Esophagus muscularis mucosa (tissue), 3 donors: ENCODE results near the gene SLC17A8.
"Not testable (repeated sequence)": the region's sequence is repeated elsewhere in the genome, so short reads cannot be mapped to it uniquely, and the experiment has no call there.

Source experiments
- EP300 ChIP-seq: sonication (generic); formaldehyde crosslinking; IDR thresholded peaks from one replicate; pipeline ENCODE4 v1.6.1; 2017; ENCODE audit warnings: antibody characterized with exemption
- TF ChIP-seq, protein P1 (sequence below), 3 experiments: fragments of 200-600 bp in 2 of 3; fragments of 450-650 bp in 1 of 3; sonication (generic) in 2 of 3; IDR thresholded peaks; one replicate each; pipeline ENCODE4 v1.5.1; 2017 to 2019; ENCODE audit warnings: antibody characterized with exemption in 3 of 3, mild to moderate bottlenecking in 2 of 3, moderate library complexity in 1 of 3

DNA sequence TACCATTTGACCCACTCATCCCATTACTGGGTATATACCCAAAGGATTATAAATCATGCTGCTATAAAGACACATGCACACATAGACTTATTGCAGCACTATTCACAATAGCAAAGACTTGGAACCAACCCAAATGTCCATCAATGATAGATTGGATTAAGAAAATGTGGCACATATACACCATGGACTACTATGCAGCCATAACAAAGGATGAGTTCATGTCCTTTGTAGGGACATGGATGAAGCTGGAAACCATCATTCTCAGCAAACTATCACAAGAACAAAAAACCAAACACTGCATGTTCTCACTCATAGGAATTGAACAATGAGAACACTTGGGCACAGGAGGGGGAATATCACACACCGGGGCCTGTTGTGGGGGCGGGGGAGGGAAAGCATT, 14.0 kb upstream of the SLC17A8 start:
- TF ChIP-seq EP300 = not testable (repeated sequence)
- TF ChIP-seq, protein P1, sequence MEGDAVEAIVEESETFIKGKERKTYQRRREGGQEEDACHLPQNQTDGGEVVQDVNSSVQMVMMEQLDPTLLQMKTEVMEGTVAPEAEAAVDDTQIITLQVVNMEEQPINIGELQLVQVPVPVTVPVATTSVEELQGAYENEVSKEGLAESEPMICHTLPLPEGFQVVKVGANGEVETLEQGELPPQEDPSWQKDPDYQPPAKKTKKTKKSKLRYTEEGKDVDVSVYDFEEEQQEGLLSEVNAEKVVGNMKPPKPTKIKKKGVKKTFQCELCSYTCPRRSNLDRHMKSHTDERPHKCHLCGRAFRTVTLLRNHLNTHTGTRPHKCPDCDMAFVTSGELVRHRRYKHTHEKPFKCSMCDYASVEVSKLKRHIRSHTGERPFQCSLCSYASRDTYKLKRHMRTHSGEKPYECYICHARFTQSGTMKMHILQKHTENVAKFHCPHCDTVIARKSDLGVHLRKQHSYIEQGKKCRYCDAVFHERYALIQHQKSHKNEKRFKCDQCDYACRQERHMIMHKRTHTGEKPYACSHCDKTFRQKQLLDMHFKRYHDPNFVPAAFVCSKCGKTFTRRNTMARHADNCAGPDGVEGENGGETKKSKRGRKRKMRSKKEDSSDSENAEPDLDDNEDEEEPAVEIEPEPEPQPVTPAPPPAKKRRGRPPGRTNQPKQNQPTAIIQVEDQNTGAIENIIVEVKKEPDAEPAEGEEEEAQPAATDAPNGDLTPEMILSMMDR (IDR thresholded peaks at IDR 0.05) = not testable (repeated sequence)
